SW480 (cell line): ENCODE measurements around the gene FADS6.
"Not testable (repeated sequence)": the region's sequence is repeated elsewhere in the genome, so short reads cannot be mapped to it uniquely, and the experiment has no call there.

Experiments
- DNase-seq: peaks from one replicate; pipeline ENCODE4 v3.0.0-alpha.2; 2016; ENCODE audit warnings: low spot score

Gene FADS6

GRCh38 chr17:74921026-74921681 lies 27.7 kb upstream of the FADS6 start:
- no peak for DNase-seq

- no peak for DNase-seq
Measured at GRCh38 chr17:74920642-74921025, 27.2 kb upstream of the FADS6 start.

- no peak for DNase-seq
Measured at GRCh38 chr17:74920306-74920620, 26.8 kb upstream of the FADS6 start.

- no peak for DNase-seq
Measured at GRCh38 chr17:74919440-74920305, 26.2 kb upstream of the FADS6 start.

- no peak for DNase-seq
Measured at GRCh38 chr17:74918906-74919305, 25.5 kb upstream of the FADS6 start.

- DNase-seq = no peak
Measured at GRCh38 chr17:74917430-74917829, 24.0 kb upstream of the FADS6 start.

DNA sequence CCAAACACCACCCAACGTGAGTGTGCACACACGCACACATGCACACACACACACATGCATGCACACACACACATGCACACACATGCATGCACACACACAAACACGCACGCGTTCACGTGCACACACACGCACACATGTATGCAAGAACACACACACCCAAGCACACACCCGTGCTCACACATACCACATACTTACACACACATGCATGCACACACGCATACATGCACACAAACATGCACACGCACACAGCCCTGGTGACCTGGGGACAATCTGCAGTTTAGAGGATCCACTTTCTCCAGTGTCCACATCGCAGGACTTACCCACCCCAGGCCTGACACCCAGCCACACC lies 23.4 kb upstream of the FADS6 start:
- no peak for DNase-seq

DNA sequence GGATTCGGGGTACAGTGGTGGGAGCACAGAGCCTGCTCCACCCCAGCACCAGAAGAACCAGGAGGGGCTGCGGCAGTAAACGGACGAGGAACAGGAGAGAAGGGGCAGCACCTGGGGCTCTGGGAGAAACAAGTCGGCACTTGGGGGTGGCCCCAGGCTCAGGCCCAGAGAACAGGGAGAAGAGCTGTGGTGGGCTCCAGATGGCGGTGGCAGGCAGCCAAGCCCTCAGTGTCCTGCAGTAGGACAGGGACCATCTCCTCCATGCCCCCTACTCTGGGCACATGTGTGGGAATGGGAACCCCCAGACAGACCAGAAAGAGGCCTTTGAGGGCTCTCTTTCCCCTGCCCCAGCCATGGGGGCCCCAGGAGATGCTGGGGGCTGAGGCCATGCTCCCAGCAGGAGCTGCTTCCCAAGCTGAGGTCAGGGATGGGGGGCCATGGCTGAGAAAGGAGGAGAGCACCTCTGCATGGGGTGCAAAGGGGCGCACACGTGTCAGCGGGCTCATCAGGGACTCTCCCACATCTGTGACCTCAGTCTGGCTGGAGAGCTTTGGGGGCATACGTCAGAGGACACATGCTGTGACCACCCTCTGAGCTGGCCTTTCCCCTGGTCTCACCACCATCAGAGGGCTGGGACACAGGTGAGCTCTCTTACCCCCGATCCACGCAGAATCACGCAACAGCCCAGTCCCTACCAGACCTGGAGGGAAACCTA lies 22.9 kb upstream of the FADS6 start:
- DNase-seq = no peak

GRCh38 chr17:74911423-74911822 lies 18.0 kb upstream of the FADS6 start:
- DNase-seq = not testable (repeated sequence)

- DNase-seq = not testable (repeated sequence)
Measured at GRCh38 chr17:74909097-74909496, 15.7 kb upstream of the FADS6 start.

GRCh38 chr17:74907012-74907411 lies 13.6 kb upstream of the FADS6 start:
- DNase-seq = no peak

- DNase-seq = peak; percentile 20
Measured at GRCh38 chr17:74906214-74906793, 12.9 kb upstream of the FADS6 start.

GRCh38 chr17:74904687-74905409 lies 11.4 kb upstream of the FADS6 start:
- DNase-seq = no peak

- DNase-seq = no peak
Measured at GRCh38 chr17:74903671-74904070, 10.2 kb upstream of the FADS6 start.

DNA sequence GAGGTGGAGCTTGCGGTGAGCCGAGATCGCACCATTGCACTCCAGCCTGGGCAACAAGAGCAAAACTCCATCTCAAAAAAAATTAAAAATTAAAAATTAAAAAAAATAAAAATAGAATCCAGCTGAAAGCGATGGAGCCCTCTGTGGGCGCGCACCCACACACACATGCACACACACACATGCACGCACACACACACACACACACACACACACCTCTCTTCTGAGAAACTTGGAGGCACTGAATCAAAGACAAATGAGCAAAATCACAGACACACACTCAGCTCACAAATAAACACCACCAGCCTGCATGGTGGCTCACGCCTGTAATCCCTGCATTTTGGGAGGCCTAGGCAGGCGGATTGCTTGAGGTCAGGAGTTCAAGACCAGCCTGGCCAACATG lies 9.6 kb upstream of the FADS6 start:
- DNase-seq = no peak

GRCh38 chr17:74901353-74902135 lies 8.1 kb upstream of the FADS6 start:
- no peak for DNase-seq

- DNase-seq = no peak
Measured at GRCh38 chr17:74900208-74900607, 6.8 kb upstream of the FADS6 start.

- no peak for DNase-seq
Measured at GRCh38 chr17:74898376-74898946, 5.0 kb upstream of the FADS6 start.

DNA sequence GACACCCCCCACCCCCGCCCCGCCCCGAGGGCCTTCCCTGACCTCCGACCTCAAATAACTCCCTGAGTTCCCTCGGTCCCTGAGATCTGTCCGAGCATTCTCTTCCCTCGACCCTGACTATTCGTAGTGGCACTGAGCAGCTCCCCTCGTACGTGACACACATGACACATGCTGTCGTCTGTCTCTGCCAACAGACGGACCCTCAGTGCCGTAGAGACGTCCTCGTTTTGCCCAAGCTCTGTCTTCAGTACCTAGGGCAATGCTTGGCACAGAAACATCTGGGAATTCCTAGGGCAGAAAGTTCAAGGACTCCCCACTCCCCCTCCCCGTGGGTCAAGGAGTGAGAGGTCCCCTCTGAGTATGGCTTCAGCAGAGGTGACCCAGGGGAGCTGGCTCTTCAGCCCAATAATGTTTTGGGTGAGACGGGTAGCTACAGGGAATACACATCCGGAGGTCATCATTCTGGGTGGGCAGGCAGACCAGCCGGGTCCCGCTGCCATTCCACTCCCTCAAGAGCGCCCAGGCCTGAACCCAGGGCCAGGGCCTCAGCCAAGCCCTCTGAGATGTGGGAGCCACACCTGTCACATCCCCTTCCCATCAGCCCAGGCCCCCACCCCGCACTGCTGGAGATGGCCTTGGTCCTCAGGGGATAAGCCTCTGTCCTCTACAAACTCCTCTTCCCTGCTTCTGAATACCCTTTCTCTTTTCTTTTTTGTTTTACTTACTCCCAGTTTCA lies 671 bp upstream of the FADS6 start:
- DNase-seq = no peak
